Loucy (cell line): ENCODE results near the gene EBP.

Experiments
- CTCF ChIP-seq: fragments of 200-600 bp; sonication (generic); conservative IDR thresholded peaks from 2 replicates; pipeline ENCODE4 v1.5.1; 2014; ENCODE audit warnings: mild to moderate bottlenecking, antibody characterized with exemption, low read length
- EZH2phosphoT487 ChIP-seq: fragments of 200-600 bp; IDR thresholded peaks from 2 replicates; pipeline ENCODE4 v1.6.1; 2018; ENCODE audit warnings: antibody characterized with exemption, mild to moderate bottlenecking, moderate library complexity, borderline replicate concordance

- TF ChIP-seq EZH2phosphoT487 (no peak), CTCF (no peak)
Observed at GRCh38 chrX:48474581-48474980, 47.0 kb upstream of the EBP start.
